ENCODE data around the gene SLC4A7.
"Not testable (repeated sequence)": the region's sequence is repeated elsewhere in the genome, so short reads cannot be mapped to it uniquely, and the experiment has no call there.

DNA sequence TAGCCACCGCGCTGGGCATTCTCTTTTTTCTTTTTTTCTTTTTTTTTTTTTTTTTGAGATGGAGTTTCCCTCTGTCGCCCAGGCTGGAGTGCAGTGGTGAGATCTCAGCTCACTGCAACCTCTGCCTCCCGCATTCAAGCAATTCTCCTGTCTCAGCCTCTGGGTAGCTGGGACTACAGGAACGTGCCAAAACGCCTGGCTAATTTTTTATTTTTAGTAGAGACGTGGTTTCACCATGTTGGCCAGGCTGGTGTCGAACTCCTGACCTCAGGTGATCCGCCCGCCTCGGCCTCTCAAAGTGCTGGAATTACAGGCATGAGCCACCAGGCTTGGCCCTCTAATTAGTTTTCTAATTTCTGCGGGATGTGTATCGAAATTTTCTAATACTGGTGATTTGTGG lies 41.2 kb downstream of the SLC4A7 start:
- TF ChIP-seq POLR2A (IDR thresholded peaks at IDR 0.05; ENCODE audit: low read depth), result not testable (repeated sequence)
- TF ChIP-seq, protein P1, sequence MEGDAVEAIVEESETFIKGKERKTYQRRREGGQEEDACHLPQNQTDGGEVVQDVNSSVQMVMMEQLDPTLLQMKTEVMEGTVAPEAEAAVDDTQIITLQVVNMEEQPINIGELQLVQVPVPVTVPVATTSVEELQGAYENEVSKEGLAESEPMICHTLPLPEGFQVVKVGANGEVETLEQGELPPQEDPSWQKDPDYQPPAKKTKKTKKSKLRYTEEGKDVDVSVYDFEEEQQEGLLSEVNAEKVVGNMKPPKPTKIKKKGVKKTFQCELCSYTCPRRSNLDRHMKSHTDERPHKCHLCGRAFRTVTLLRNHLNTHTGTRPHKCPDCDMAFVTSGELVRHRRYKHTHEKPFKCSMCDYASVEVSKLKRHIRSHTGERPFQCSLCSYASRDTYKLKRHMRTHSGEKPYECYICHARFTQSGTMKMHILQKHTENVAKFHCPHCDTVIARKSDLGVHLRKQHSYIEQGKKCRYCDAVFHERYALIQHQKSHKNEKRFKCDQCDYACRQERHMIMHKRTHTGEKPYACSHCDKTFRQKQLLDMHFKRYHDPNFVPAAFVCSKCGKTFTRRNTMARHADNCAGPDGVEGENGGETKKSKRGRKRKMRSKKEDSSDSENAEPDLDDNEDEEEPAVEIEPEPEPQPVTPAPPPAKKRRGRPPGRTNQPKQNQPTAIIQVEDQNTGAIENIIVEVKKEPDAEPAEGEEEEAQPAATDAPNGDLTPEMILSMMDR (IDR thresholded peaks at IDR 0.05), result not testable (repeated sequence)
